HepG2 (cell line): ENCODE data around the gene NOP9. TPM values are rescaled to one million over a fixed set of nuclear protein-coding genes. Genes with fewer than 3 reads are reported as not detected.

Experiments
- ATAC-seq: fragments of 200-7000 bp; cut with Tn5 transposase; 3 replicates; pipeline ENCODE4 v1.9.1; 2020; ENCODE audit warnings: mild to moderate bottlenecking, moderate library complexity
- BruUV-seq: library from RNA; stranded (reverse); fragments of 400-500 nt; replicated peaks from 2 replicates; lab custom pipeline; 2021; lab: Mats Ljungman, UMichigan
- CTCF ChIA-PET: fragments of 300-600 bp; formaldehyde crosslinking; extraction: SDS; loops from one replicate; lab custom pipeline; 2021; ENCODE audit warnings: low total read pairs, inconsistent platforms, low intra/inter-chr PET ratio; lab: Yijun Ruan, JAX
- POLR2A ChIA-PET: fragments of 350-600 bp; sonication (Branson Sonifier 250); formaldehyde crosslinking; loops from one replicate; lab custom pipeline; 2020; ENCODE audit warnings: antibody characterized with exemption, inconsistent platforms; lab: Yijun Ruan, JAX
- DNase-seq: peaks from one replicate; pipeline ENCODE4 v3.0.0-alpha.2; 2015; ENCODE audit warnings: low spot score
- FAIRE-seq: peaks from 3 replicates; lab custom pipeline; 2011; peaks lifted over from hg19 to GRCh38; lab: Jason Lieb, UNC
- H2AFZ ChIP-seq: one replicate; pipeline ENCODE4 v1.6.1; 2011; ENCODE audit warnings: low read length, inconsistent platforms
- H3K27ac ChIP-seq: fragments of 300-600 bp; 3 replicates; pipeline ENCODE4 v1.8.0; 2011; ENCODE audit warnings: mixed run types, mild to moderate bottlenecking, mixed read lengths, low read length, inconsistent platforms; ENCODE audit not compliant: insufficient read depth; ENCODE audit errors: extremely low read length
- H3K27me3 ChIP-seq, 2 experiments: fragments of 200-600 bp in 1 of 2; 2 replicates in 1 of 2; 3 replicates in 1 of 2; pipeline versions ENCODE4 v1.6.0 to v1.8.0; 2011; ENCODE audit warnings: low read length in 2 of 2, mild to moderate bottlenecking in 2 of 2, moderate library complexity in 2 of 2, inconsistent platforms in 1 of 2; ENCODE audit not compliant: insufficient read depth in 2 of 2, control insufficient read depth in 1 of 2
- H3K36me3 ChIP-seq, 2 experiments: fragments of 200-600 bp in 1 of 2; replicated peaks in 1 of 2; 2 replicates in 1 of 2; 3 replicates in 1 of 2; pipeline versions ENCODE4 v1.5.1 to v1.8.0; 2011; ENCODE audit warnings: low read length in 2 of 2, inconsistent platforms in 1 of 2; ENCODE audit not compliant: insufficient read depth in 2 of 2, control insufficient read depth in 1 of 2
- H3K4me1 ChIP-seq: 2 replicates; pipeline ENCODE4 v1.5.1; 2012; ENCODE audit warnings: low read length, inconsistent platforms; ENCODE audit not compliant: insufficient read depth
- H3K4me2 ChIP-seq: 2 replicates; pipeline ENCODE4 v1.6.0; 2011; ENCODE audit warnings: low read depth, low read length, inconsistent platforms
- H3K4me3 ChIP-seq, 3 experiments: fragments of 200-600 bp in 1 of 3; sonication (generic), shearing (Covaris generic) in 1 of 3; replicated peaks in 1 of 3; 2 replicates each; pipeline ENCODE4 v1.5.1; 2011 to 2016; ENCODE audit warnings: low read length in 3 of 3, inconsistent platforms in 2 of 3, low read depth in 2 of 3, mild to moderate bottlenecking in 2 of 3, control low read depth in 1 of 3, mixed read lengths in 1 of 3; ENCODE audit not compliant: insufficient read depth in 1 of 3
- H3K79me2 ChIP-seq: one replicate; pipeline ENCODE4 v1.6.1; 2011; ENCODE audit warnings: low read length, inconsistent platforms; ENCODE audit not compliant: insufficient read depth
- H3K9ac ChIP-seq: 2 replicates; pipeline ENCODE4 v1.6.0; 2011; ENCODE audit warnings: mild to moderate bottlenecking, low read depth, low read length, inconsistent platforms; ENCODE audit not compliant: insufficient read depth
- H3K9me3 ChIP-seq: 2 replicates; pipeline ENCODE4 v1.5.1; 2012; ENCODE audit warnings: mild to moderate bottlenecking, low read length
- H4K20me1 ChIP-seq: 2 replicates; pipeline ENCODE4 v1.6.0; 2011; ENCODE audit warnings: inconsistent platforms, mild to moderate bottlenecking, low read length, moderate library complexity; ENCODE audit not compliant: insufficient read depth
- DMAP1 ChIP-seq: IDR thresholded peaks from 2 replicates; pipeline ENCODE4 v1.6.1; 2016
- GMEB2 ChIP-seq: IDR thresholded peaks from 2 replicates; pipeline ENCODE4 v1.6.1; 2016; ENCODE audit warnings: missing biosample characterization, missing genetic modification reagents, low read depth
- HMG20B ChIP-seq: conservative IDR thresholded peaks from 2 replicates; pipeline ENCODE4 v1.6.1; 2016; ENCODE audit warnings: missing genetic modification reagents, missing compliant biosample characterization
- HOXA3 ChIP-seq: sonication (generic); formaldehyde crosslinking; IDR thresholded peaks from 2 replicates; pipeline ENCODE4 v1.5.0; 2020; ENCODE audit warnings: missing genetic modification reagents
- MIER3 ChIP-seq: IDR thresholded peaks from 2 replicates; pipeline ENCODE4 v1.6.1; 2016; ENCODE audit warnings: missing compliant biosample characterization, borderline replicate concordance
- PAWR ChIP-seq: sonication (generic); formaldehyde crosslinking; IDR thresholded peaks from 2 replicates; pipeline ENCODE4 v1.4.0; 2020; ENCODE audit warnings: missing genetic modification reagents, mild to moderate bottlenecking, borderline replicate concordance
- PHF8 ChIP-seq: sonication (generic); formaldehyde crosslinking; IDR thresholded peaks from 2 replicates; pipeline ENCODE4 v1.5.0; 2020; ENCODE audit warnings: missing genetic modification reagents
- SIN3A ChIP-seq: IDR thresholded peaks from 2 replicates; pipeline ENCODE4 v1.6.1; 2011; ENCODE audit warnings: low read depth, mild to moderate bottlenecking, control low read depth, low read length, borderline replicate concordance
- ZNF160 ChIP-seq: sonication (generic); formaldehyde crosslinking; IDR thresholded peaks from 2 replicates; pipeline ENCODE4 v1.8.0; 2022; ENCODE audit warnings: mild to moderate bottlenecking, inconsistent platforms, missing genetic modification reagents
- ZNF232 ChIP-seq: sonication (generic); formaldehyde crosslinking; IDR thresholded peaks from 2 replicates; pipeline ENCODE4 v1.4.0; 2020; ENCODE audit warnings: missing genetic modification reagents, borderline replicate concordance
- ZNF281 ChIP-seq: sonication (generic); formaldehyde crosslinking; IDR thresholded peaks from 2 replicates; pipeline ENCODE4 v1.4.0; 2020; ENCODE audit warnings: missing genetic modification reagents, borderline replicate concordance
- ZNF597 ChIP-seq: sonication (generic); formaldehyde crosslinking; IDR thresholded peaks from 2 replicates; pipeline ENCODE4 v1.5.0; 2020; ENCODE audit warnings: missing genetic modification reagents
- WGBS: methylation state at CpG from one replicate; pipeline ENCODE4 v1.1.6; 2017; ENCODE audit warnings: low lambda C conversion rate; 5-methylcytosine and 5-hydroxymethylcytosine counted together
- in situ Hi-C: cut with HindIII; loops from 2 replicates; pipeline ENCODE4 v1.10.0; 2017; ENCODE audit warnings: low pct_unique_long_range_greater_than_20kb; ENCODE audit not compliant: extremely low pct_ligation_motif_present
- intact Hi-C: fragments of 100-400 bp; cut with micrococcal nuclease; formaldehyde crosslinking; loops from one replicate; pipeline ENCODE4 v1.10.0; 2022; ENCODE audit not compliant: unreplicated experiment
- polyA plus RNA-seq, 8 experiments: library from polyadenylated mRNA; depleted of rRNA in 3 of 8; stranded (reverse) in 7 of 8; unstranded in 1 of 8; fragments of >200 nt; fragmentation: Illumina TruSeq in 4 of 8; extraction: Trizol in 4 of 8; gene quantifications; 2 replicates each; pipeline versions ENCODE4 v1.2.1 to v1.2.3, GENCODE V29; 2011 to 2016; ENCODE audit warnings: low read depth in 4 of 8, missing spikeins in 1 of 8, mixed read lengths in 1 of 8; ENCODE audit not compliant: insufficient read depth in 1 of 8
- total RNA-seq, 5 experiments: library from RNA; depleted of rRNA; stranded (reverse); fragments of >200 nt; fragmentation: Illumina TruSeq; extraction: Trizol; gene quantifications; 2 replicates each; pipeline ENCODE4 v1.2.3, GENCODE V29; 2016; ENCODE audit warnings: low read depth in 1 of 5

Gene NOP9
- total and polyA plus RNA-seq, 2 of the 13 experiments (the other 11 are each of a cell fraction or from before 2014, with no cell fraction given): 24.5 to 61.6 TPM

GRCh38 chr14:24314377-24315193 lies 14.9 kb downstream of the NOP9 start (continued):
- TF ChIP-seq GMEB2 (CRISPR knock-in tag): no peak
- TF ChIP-seq PHF8 (CRISPR knock-in tag): no peak

- H3K36me3 ChIP-seq: no peaks in the 10 kb centered on the region
- H3K9me3 ChIP-seq: no peaks in the 10 kb centered on the region
- H3K27me3 ChIP-seq: peaks cover 6 to 37% of the 10 kb centered on the region in 2 experiments; a peak in 4 of 5 replicates
- ATAC-seq (peak; percentile 55), FAIRE-seq (peak; percentile 66), DNase-seq (peak; percentile 54)
- H3K27ac ChIP-seq: peak overlapping the region; percentile 18
- intact Hi-C loops (no loop called here), in situ Hi-C loops (no loop called here)
- CTCF ChIA-PET: interaction anchor here (1.2 to 2.4 kb wide), 2 partner anchors 7 to 18 kb away, joined by 3 to 7 read pairs; partner anchors contain the start of gene CIDEB
- H3K4me3 ChIP-seq: peak overlapping the region; percentile 29 to 73 (median 40)
- peaks cover 39% of the 10 kb centered on the region for H3K4me1 ChIP-seq
- no TSS peak for BruUV-seq
- POLR2A ChIA-PET: interaction anchor here (0.5 to 3.5 kb wide), 17 partner anchors 8 to 1067 kb away, joined by 3 to 57 read pairs (median 7); partner anchors contain the start of genes CBLN3, CHMP4A, CIDEB and DCAF11
- peak overlapping the region; percentile 35 for H3K9ac ChIP-seq
- H3K79me2 ChIP-seq: no peaks in the 10 kb centered on the region
- H3K4me2 ChIP-seq: peak overlapping the region; percentile 89
- H4K20me1 ChIP-seq: no peaks in the 10 kb centered on the region
- WGBS: 9% methylated on average over 10 of the region's 10 CpGs
- H2AFZ ChIP-seq: no peak overlapping the region
- 0 out of 2 replicates have a peak, but pooled peaks have one; percentile 62 for TF ChIP-seq SIN3A
- TF ChIP-seq ZNF232 (CRISPR knock-in tag): no peak
- TF ChIP-seq DMAP1 (CRISPR knock-in tag): no peak
- 0 out of 2 replicates have a peak, but pooled peaks have one; percentile 16 for TF ChIP-seq MIER3
- TF ChIP-seq HMG20B (CRISPR knock-in tag): peak; percentile 40; the same call in 1 of the 2 replicates
- no peak for TF ChIP-seq ZNF597 (CRISPR knock-in tag)
- TF ChIP-seq HOXA3 (CRISPR knock-in tag): peak; percentile 8; the same call in 1 of the 2 replicates
- 0 out of 2 replicates have a peak, but pooled peaks have one; percentile 9 for TF ChIP-seq ZNF160
- TF ChIP-seq ZNF281: peak; percentile 34
- TF ChIP-seq PAWR (CRISPR knock-in tag): 0 out of 2 replicates have a peak, but pooled peaks have one; percentile 3
Observed at GRCh38 chr14:24315243-24315806, 15.7 kb downstream of the NOP9 start.
